Subcutaneous abdominal adipose tissue (tissue), 5 donors: ENCODE data around the gene NCKAP5.

Experiments
- H3K27ac ChIP-seq: one replicate; pipeline ENCODE4 v1.7.0; 2013; ENCODE audit warnings: low read depth, mild to moderate bottlenecking, inconsistent platforms, low read length, moderate library complexity
- H3K27me3 ChIP-seq, 5 donors: one replicate each; pipeline ENCODE4 v1.7.0; 2013; ENCODE audit warnings: low read length in 5 of 5, inconsistent platforms in 1 of 5; ENCODE audit not compliant: control insufficient read depth in 5 of 5, insufficient read depth in 4 of 5
- H3K36me3 ChIP-seq, 5 donors: one replicate each; pipeline ENCODE4 v1.7.0; 2013; ENCODE audit warnings: low read length in 5 of 5; ENCODE audit not compliant: control insufficient read depth in 5 of 5, insufficient read depth in 5 of 5
- H3K4me1 ChIP-seq, 5 donors: one replicate each; pipeline ENCODE4 v1.7.0; 2013; ENCODE audit warnings: low read length in 5 of 5, mild to moderate bottlenecking in 3 of 5, moderate library complexity in 1 of 5; ENCODE audit not compliant: control insufficient read depth in 5 of 5, insufficient read depth in 5 of 5
- H3K4me3 ChIP-seq, 5 donors: one replicate each; pipeline ENCODE4 v1.7.0; 2013; ENCODE audit warnings: low read length in 5 of 5, low read depth in 1 of 5
- H3K9ac ChIP-seq, 5 donors: one replicate each; pipeline ENCODE4 v1.7.0; 2013; ENCODE audit warnings: low read length in 5 of 5, mild to moderate bottlenecking in 4 of 5, moderate library complexity in 3 of 5
- H3K9me3 ChIP-seq, 5 donors: one replicate each; pipeline ENCODE4 v1.7.0; 2013; ENCODE audit warnings: low read length in 5 of 5; ENCODE audit not compliant: control insufficient read depth in 5 of 5
- donor health status: healthy.
- donor health status: healthy.
- donor health status: healthy.
- donor health status: healthy.
- donor health status: healthy.

The NCKAP5 gene

DNA sequence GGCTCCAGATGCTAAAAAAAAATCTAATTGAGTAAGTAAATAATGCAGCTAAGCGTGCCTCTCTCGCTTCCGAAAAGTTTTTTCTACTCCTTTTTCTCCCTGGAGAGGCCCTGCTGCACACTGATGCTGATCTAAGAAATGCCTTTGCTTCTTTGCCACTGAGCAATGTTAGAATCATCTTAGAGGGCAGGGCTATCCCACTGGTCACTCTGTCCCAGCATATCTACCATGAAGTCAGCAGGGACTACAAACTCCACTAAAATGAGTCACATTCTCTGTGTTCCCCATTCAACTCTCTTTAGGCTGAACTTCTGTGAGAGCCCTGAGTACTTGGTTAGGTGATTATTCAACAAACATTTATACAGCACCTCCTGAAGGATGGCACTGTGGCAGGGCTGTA, 770.7 kb downstream of the NCKAP5 start:
- Histone ChIP-seq H3K4me1 (no peaks in the 10 kb centered on the region), H3K9ac (no peak overlapping the region), H3K27me3 (no peaks in the 10 kb centered on the region), H3K4me3 (no peak overlapping the region), H3K36me3 (no peaks in the 10 kb centered on the region), H3K9me3 (no peaks in the 10 kb centered on the region), H3K27ac (no peak overlapping the region)

DNA sequence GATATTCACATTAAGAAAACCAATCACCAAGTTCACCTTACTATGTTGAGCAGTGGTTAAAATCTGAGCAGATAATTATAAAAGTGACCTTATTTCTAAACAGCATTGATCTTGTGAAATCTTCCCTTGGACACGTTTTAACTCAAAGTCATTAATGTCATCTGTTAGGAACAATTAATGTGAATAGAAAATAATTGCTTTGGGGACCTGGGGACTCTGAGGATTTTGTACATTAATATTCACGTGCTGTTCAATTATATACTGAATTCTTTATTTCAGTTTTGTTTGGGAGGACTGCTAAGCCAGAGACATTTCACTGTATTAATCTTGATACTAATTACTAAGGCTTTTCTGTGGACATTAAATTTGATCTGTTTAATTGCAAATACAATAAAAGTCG, 771.2 kb downstream of the NCKAP5 start:
- H3K4me1 ChIP-seq: no peaks in the 10 kb centered on the region
- H3K4me3 ChIP-seq: no peak overlapping the region
- no peaks in the 10 kb centered on the region for H3K36me3 ChIP-seq
- no peak overlapping the region for H3K27ac ChIP-seq
- H3K9ac ChIP-seq: no peak overlapping the region
- no peaks in the 10 kb centered on the region for H3K9me3 ChIP-seq
- no peaks in the 10 kb centered on the region for H3K27me3 ChIP-seq

DNA sequence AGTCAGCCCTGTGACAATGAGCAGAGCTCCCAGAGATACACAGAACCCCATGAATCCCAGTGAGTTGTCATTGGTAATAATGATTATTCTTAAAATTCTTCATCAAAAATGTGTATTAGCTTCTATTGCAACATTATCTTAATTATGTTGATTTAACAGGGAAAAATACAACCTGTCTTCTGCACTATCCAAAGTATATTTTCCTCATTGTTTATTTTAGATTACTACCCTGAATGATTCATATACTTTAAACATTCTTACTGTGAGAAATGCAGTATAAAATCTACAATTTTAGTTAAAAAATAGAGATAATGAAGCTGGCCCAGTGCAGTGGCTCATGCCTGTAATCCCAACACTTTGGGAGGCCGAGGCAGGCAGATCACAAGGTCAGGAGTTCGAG, 773.0 kb downstream of the NCKAP5 start:
- Histone ChIP-seq H3K27me3 (no peaks in the 10 kb centered on the region), H3K4me1 (no peaks in the 10 kb centered on the region), H3K36me3 (no peaks in the 10 kb centered on the region), H3K4me3 (no peak overlapping the region), H3K27ac (no peak overlapping the region), H3K9me3 (no peaks in the 10 kb centered on the region), H3K9ac (no peak overlapping the region)

DNA sequence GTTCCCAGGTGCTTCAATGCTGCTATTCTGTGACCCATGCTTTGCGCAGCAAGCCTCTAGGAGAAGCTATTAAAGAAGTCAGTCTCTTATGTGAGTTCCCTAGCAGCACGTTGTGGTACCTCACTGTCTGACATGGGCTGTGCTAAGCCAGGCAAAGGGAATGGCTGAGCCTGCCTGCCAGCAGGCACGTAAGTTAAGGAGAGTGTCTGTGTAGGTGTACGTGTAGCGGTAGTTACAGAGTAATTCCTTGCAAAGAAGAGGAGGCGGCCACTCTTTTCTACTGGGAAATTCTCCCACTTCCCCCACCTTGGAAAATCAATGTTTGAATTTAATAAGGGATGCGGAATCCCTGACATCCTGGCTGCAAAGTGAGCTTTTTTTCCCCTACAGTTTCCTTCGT, 774.7 kb downstream of the NCKAP5 start:
- no peak overlapping the region for H3K27ac ChIP-seq
- H3K9ac ChIP-seq: no peak overlapping the region
- no peak overlapping the region for H3K4me3 ChIP-seq
- H3K4me1 ChIP-seq: no peaks in the 10 kb centered on the region
- H3K9me3 ChIP-seq: no peaks in the 10 kb centered on the region
- no peaks in the 10 kb centered on the region for H3K27me3 ChIP-seq
- H3K36me3 ChIP-seq: no peaks in the 10 kb centered on the region

DNA sequence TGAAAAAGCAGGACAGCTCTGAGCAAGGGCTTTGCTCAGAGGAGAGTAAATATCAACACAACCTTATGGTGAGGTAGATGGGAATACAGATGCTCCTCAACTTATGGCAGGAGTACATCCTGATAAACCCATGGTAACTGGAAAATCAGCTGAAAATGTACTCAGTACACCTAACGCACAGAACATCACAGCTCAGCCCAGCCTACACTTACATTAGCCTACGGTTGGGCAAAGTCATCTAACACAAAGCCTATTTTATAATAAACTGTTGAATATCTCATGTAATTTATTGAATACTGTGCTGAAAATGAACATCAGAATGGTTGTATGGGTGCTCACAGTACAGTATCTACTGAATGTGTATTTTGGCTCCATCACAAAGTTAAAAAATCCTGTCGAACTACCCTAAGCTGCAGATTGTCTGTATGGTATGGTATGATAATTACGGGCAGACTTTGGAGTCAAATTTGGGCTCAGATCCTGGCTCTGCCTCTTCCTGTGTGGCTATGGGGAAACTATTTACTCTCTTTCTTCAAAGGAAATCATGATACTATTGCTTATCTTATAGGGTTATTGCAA, 778.0 kb downstream of the NCKAP5 start:
- Histone ChIP-seq H3K4me1 (no peaks in the 10 kb centered on the region), H3K9ac (no peak overlapping the region), H3K27me3 (no peaks in the 10 kb centered on the region), H3K27ac (no peak overlapping the region), H3K4me3 (no peak overlapping the region), H3K36me3 (no peaks in the 10 kb centered on the region), H3K9me3 (no peaks in the 10 kb centered on the region)

DNA sequence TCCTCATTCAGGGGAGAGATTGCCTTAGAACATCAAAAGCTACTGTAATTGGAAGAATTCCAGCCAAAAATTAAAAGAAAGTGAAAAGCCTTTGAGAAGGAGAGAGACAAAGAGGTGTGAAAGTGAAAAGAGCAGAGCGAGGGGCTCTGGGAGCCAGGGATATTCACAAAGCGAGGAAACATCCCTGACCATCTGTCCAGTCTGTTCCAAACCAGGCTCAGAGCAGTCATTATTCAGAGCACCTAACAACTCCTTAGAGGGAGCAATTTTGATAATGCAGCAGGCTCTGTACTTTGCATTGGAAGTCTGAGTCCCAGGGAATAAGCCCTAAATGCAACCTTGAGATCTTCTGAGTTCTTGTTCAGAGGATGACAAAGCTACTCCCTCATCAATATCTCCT, 779.2 kb downstream of the NCKAP5 start:
- Histone ChIP-seq H3K9ac (no peak overlapping the region), H3K9me3 (no peaks in the 10 kb centered on the region), H3K27ac (no peak overlapping the region), H3K4me3 (no peak overlapping the region), H3K4me1 (no peaks in the 10 kb centered on the region), H3K27me3 (no peaks in the 10 kb centered on the region), H3K36me3 (no peaks in the 10 kb centered on the region)

DNA sequence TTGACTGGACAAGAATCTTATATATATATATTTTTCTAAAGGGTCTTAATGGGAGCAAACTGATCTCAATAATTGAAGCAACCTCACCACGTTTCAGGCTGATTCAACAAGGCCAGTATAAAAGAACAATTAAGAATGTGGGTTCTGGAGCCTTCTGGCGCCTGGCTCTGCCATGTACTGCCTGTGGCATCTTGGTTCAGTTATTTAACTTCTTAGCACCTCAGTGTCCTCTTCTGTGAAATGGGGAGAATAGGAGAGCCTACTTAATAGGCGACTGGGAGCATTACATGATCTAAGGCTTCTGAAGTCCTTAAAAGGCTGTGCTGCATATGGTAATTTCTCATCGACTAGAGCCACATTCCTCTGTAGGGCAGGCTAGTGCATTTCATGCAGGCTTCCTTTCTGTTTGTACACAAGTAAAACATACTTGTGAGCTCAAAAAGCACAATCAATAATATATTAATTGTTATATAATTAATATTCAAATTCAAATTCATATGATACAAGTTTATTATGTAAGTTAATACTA, 779.9 kb downstream of the NCKAP5 start:
- no peaks in the 10 kb centered on the region for H3K36me3 ChIP-seq

DNA sequence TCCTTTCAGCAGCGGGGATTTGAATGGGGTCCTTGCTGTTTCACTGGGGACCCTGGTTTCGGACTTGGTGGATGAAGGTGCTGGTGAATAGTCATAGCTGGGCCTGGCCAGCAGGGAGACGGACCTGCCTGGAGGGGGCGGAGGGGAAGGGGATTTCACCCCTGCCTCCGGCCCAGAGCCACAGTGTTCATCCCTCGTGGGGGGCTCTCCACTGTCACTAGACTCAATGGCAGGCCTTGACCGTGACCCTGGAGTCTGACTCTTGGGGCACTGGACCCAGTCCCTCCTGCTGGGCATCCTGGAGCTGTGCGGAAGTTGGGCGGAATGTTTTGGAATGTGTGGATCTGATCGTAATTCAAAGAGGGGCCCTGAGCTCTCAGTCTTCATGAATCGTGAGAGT, 784.4 kb downstream of the NCKAP5 start:
- no peak overlapping the region for H3K9ac ChIP-seq
- no peaks in the 10 kb centered on the region for H3K9me3 ChIP-seq
- no peaks in the 10 kb centered on the region for H3K27me3 ChIP-seq
- no peak overlapping the region for H3K27ac ChIP-seq
- H3K4me1 ChIP-seq: no peaks in the 10 kb centered on the region
- no peak overlapping the region for H3K4me3 ChIP-seq
- no peaks in the 10 kb centered on the region for H3K36me3 ChIP-seq

More for the DNA sequence above, 779.9 kb downstream of the NCKAP5 start:
- no peaks in the 10 kb centered on the region for H3K9me3 ChIP-seq
- no peaks in the 10 kb centered on the region for H3K4me1 ChIP-seq
- H3K4me3 ChIP-seq: no peak overlapping the region
- no peaks in the 10 kb centered on the region for H3K27me3 ChIP-seq
- no peak overlapping the region for H3K9ac ChIP-seq
- H3K27ac ChIP-seq: no peak overlapping the region

DNA sequence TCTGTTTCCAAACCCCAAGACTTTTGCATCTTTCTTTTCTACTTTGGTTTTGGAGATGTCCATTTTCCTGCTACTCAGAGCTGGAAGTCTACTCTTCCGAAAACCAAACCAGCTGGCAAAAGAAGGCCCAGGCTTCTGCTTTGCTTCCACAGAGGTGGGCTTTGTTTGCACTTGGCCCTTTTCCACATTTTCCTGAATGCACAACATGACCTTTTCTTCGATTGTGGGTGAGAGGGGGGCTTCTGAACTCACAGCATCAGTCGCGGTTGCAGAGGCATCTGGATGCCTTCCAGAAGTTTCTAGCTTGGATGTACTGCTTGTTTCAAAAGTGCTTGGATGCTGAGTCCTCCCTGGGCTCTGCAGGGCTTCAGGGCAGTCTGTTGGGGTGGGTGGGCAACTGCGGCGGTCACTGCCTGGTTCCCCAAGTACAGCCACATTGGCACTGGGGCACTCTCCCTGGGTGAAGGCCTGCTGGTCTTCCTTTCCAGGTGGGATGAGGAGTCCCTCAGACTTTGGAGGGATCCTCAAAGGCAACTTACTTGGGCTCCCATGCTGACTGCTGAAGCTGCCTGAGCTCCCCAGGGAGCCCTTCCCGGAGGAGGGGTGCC, 786.0 kb downstream of the NCKAP5 start:
- H3K4me3 ChIP-seq: no peak overlapping the region
- no peaks in the 10 kb centered on the region for H3K36me3 ChIP-seq
- no peak overlapping the region for H3K27ac ChIP-seq
- no peaks in the 10 kb centered on the region for H3K4me1 ChIP-seq
- no peak overlapping the region for H3K9ac ChIP-seq
- H3K9me3 ChIP-seq: no peaks in the 10 kb centered on the region
- no peaks in the 10 kb centered on the region for H3K27me3 ChIP-seq

DNA sequence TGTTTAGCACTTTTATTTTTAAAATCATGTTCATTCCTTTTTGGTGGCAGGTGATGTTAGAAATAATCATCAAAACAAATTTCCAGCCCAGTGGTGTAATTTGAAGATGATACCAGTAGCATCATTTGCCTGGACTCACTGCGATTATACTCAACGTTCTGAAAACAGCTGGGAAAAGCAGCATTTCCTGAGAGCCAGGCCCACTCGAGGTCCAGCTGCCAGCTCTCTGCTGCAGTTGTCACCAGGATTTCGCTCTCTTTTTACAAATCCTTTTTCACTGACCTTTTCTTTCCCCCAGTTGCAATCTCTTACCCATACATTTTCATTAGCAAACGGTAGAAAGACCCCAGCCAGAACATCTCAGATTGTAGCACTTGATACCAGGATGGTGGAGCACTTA, 787.6 kb downstream of the NCKAP5 start:
- no peak overlapping the region for H3K9ac ChIP-seq
- no peak overlapping the region for H3K27ac ChIP-seq
- H3K4me3 ChIP-seq: no peak overlapping the region
- H3K4me1 ChIP-seq: no peaks in the 10 kb centered on the region
- no peaks in the 10 kb centered on the region for H3K9me3 ChIP-seq
- H3K27me3 ChIP-seq: no peaks in the 10 kb centered on the region
- no peaks in the 10 kb centered on the region for H3K36me3 ChIP-seq
